ENCODE data around the gene VIPR1.

VIPR1 gene

DNA sequence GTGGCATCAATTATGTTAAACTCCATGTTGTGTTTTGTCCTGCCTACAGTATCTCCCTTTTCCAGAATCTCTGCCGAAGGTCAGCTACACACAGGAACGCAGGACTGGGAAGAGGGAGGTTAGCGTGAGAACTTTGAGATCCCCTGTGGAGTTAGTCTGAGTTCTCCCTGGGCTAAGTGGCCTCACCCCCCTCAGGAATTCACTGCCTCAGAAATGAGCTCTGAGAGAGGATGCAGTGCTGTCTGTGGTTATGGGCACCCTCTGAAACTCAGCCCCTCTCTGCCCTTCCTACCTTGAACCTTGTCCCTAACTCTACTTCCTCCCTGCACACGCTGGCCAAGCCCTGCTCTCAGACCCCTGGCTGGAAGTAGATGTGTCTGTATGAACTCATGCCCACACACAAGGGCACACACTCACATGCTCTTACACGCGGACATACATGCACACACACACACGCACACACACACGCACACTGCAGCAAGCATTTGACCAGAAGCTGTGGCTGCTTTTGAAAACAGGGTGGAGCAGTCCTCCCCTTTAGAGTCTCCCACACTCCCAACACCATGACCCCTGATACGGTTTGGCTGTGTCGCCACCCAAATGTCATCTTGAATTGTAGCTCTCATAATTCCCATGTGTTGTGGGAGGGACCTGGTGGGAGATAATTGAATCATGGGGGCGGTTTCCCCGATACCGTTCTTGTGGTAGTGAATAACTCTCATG is 5.3 kb upstream of the VIPR1 start:
- no peak for TF ChIP-seq POLR2A (IDR thresholded peaks at IDR 0.05; ENCODE audit: low read depth, low read length)
- no peak for TF ChIP-seq POLR2AphosphoS5 (IDR thresholded peaks at IDR 0.05; ENCODE audit: low read depth, low read length)
- no peak for TF ChIP-seq TAF1 (IDR thresholded peaks at IDR 0.05; ENCODE audit: borderline replicate concordance, low read depth, low read length)
- FAIRE-seq (no peak), DNase-seq (ENCODE audit: insufficient read length) (no peak)

DNA sequence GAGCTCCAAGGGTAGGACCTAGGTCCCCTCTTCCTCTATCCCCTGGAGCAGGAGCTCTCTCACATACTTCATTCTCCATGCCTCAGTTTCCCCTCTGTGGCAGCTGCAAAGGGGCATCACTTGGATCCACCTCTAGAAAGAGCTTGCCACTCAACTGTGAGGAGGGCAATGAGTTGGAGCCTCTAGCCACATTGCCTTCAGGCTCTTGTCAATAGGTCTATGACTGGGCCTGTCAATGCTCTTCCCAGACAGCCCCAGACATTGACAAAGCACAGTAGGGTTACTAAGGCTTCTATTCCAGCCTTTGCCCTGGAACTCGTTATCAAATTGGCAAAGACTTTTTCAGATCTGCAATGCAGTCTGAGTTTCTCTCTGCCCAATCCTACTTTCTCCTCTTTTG is 4.4 kb upstream of the VIPR1 start:
- DNase-seq (ENCODE audit: insufficient read length) (no peak), FAIRE-seq (no peak)
- no peak for TF ChIP-seq TAF1 (IDR thresholded peaks at IDR 0.05; ENCODE audit: borderline replicate concordance, low read depth, low read length)
- no peak for TF ChIP-seq POLR2A (IDR thresholded peaks at IDR 0.05; ENCODE audit: low read depth, low read length)
- TF ChIP-seq POLR2AphosphoS5 (IDR thresholded peaks at IDR 0.05; ENCODE audit: low read depth, low read length), result no peak

DNA sequence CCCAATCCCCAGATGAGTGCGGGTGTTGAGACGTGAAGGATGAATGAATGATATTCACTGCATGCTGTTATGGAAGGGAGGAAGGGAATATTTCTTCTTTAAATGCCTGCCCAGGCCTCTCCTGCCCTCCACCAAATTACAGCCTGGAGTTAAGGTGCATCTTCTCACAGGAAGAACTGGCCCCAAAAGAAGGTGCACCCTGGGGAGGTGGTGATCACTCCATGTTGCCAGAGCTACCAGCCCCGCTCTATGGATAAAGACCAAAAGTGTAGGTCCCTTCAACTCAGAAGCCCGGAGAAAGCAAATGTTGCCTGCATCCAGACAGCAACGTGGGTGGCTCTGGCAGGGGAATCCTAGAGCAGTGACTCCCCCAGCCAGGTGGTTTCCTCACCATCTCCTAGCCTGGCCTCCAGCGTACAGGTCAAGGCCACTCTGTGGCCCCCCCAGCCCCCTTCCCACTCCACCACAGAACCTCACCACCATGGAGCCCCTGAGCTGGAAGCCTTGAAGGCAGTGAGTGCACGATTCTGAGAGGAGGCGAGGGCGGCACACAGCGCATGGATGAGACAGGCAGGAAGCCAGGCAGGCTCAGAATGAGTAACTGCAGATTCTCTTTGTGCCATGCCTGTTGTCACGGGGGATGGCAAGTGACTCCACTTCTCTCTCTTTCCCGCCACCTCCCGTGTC is 3.5 kb upstream of the VIPR1 start:
- DNase-seq (ENCODE audit: insufficient read length), result no peak
- no peak for FAIRE-seq
- TF ChIP-seq TAF1 (IDR thresholded peaks at IDR 0.05; ENCODE audit: borderline replicate concordance, low read depth, low read length), result no peak
- no peak for TF ChIP-seq POLR2AphosphoS5 (IDR thresholded peaks at IDR 0.05; ENCODE audit: low read depth, low read length)
- no peak for TF ChIP-seq POLR2A (IDR thresholded peaks at IDR 0.05; ENCODE audit: low read depth, low read length)

DNA sequence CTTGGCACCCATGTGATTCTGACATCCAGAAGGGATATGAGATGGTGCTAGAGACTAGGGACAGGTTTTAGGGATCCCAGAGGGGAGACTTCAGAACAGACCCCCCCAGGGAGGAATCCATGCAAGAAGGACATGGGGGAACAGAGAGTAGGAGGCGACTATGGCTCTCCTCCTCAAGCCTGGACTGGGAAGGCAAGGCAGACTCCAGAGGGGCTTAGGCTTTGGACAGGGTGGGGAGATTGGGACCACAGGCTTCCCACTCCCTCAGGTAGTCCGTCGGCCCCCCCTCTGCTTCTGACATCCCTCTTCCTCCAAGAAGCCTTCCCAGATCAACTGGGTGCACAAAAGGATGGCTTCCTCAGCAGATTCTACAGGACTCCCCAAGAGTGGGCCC is 3.0 kb upstream of the VIPR1 start:
- TF ChIP-seq POLR2AphosphoS5 (IDR thresholded peaks at IDR 0.05; ENCODE audit: low read depth, low read length) (no peak), TAF1 (IDR thresholded peaks at IDR 0.05; ENCODE audit: borderline replicate concordance, low read depth, low read length) (no peak), POLR2A (IDR thresholded peaks at IDR 0.05; ENCODE audit: low read depth, low read length) (no peak)
- DNase-seq (ENCODE audit: insufficient read length), result no peak
- FAIRE-seq, result no peak

DNA sequence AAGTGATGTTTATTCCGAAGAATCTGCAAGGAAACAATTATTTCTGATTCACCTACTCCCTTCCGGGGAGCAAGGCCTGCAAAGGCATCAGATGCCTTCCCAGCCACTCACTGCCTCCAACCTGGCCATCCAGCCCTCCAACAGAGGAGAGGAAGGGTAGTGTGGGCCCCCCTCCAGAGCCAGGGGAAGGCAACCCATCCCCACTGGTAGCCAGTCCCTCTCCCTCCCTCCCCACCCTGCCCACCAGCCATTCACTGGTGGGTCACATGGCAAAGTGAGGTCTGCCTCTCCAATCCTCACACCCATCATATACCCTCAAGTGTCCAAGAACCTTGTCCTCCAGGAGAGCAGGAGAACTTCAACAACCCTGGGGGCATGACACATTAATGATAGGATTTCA is 2.4 kb upstream of the VIPR1 start:
- no peak for DNase-seq (ENCODE audit: insufficient read length)
- FAIRE-seq, result no peak
- TF ChIP-seq POLR2AphosphoS5 (IDR thresholded peaks at IDR 0.05; ENCODE audit: low read depth, low read length) (no peak), TAF1 (IDR thresholded peaks at IDR 0.05; ENCODE audit: borderline replicate concordance, low read depth, low read length) (no peak), POLR2A (IDR thresholded peaks at IDR 0.05; ENCODE audit: low read depth, low read length) (no peak)

DNA sequence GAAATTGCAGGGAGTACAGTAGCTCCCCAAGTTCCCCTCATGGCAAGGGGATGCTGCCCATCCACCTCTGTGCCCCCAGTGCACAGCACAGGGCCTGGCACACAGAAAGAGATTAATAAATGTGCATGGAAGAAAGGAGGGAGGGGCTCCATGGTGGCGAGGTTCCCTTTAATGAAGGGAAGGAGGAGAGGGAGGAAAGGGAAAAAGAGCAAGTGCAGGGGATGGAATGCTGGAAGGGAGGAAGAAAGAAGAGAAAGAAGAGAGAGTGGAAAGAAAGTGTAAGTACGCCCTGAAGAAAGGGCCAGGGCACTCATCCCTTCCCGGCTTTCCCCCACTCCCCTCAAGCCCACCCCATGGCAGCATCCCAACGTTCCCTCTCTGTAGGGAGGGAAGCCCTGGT is 1.5 kb upstream of the VIPR1 start:
- TF ChIP-seq TAF1 (IDR thresholded peaks at IDR 0.05; ENCODE audit: borderline replicate concordance, low read depth, low read length) (no peak), POLR2AphosphoS5 (IDR thresholded peaks at IDR 0.05; ENCODE audit: low read depth, low read length) (no peak), POLR2A (IDR thresholded peaks at IDR 0.05; ENCODE audit: low read depth, low read length) (no peak)
- DNase-seq (ENCODE audit: insufficient read length) (no peak), FAIRE-seq (no peak)

DNA sequence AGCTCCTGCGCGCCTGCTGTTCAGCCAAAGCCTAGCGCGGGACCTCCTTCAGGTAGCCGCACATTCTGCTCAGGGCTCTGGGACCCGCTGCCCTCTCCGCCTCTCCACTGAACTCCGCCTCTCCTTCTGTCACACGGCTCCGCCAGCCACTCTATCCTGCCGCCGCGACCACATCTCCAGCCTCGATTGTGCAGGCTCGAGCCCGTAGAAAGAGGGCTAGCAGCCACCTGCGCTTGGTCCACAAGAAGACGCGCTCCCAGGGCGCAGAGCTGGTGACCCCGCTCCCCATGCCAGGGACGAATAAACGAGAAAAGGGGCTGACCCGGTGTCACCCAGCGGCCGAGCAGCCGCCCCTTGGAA is 1.1 kb upstream of the VIPR1 start:
- TF ChIP-seq POLR2A (IDR thresholded peaks at IDR 0.05; ENCODE audit: low read depth, low read length), result no peak
- TF ChIP-seq TAF1 (IDR thresholded peaks at IDR 0.05; ENCODE audit: borderline replicate concordance, low read depth, low read length), result no peak
- no peak for TF ChIP-seq POLR2AphosphoS5 (IDR thresholded peaks at IDR 0.05; ENCODE audit: low read depth, low read length)
- FAIRE-seq (no peak), DNase-seq (ENCODE audit: insufficient read length) (no peak)

DNA sequence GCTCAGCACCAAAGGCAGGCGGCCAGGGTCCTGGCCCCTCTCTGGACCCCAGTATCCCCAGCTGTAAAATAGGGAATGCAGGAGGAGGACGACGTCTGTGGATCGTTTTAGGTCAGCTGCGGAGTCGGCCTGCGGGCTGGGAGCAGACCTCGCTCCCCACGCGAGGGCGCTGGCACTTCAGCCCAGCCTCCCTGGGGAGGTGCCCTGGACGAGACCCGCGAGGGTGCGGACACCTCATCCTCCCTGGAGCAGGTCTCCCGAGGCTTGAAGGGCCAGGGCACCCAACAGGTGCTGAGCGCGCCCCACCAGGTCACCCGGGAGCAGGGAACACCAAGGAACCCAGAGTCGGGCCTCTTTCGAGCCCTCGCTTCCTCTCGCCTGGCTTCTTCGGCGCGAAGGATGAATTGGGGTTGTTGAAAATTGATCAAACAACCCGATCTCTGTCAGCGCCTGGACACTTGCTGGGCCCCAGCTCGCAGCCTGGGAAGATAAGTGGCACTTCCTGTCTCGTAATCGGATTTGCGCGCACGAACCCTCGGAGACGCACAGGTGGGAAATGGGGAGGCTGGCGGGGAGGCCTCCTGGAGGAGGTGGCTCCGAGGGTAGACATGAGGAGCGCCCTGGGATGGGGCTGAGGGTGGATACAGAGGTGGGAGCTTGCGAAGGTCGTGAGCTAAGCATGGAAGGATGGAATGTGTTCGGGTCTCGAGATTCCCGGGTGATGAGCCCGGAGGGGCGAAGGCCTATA is 588 bp upstream of the VIPR1 start:
- no peak for TF ChIP-seq POLR2A (IDR thresholded peaks at IDR 0.05; ENCODE audit: low read depth, low read length)
- no peak for TF ChIP-seq POLR2AphosphoS5 (IDR thresholded peaks at IDR 0.05; ENCODE audit: low read depth, low read length)
- no peak for TF ChIP-seq TAF1 (IDR thresholded peaks at IDR 0.05; ENCODE audit: borderline replicate concordance, low read depth, low read length)
- peak; percentile 77 for FAIRE-seq
- DNase-seq (ENCODE audit: insufficient read length), result peak; percentile 62

DNA sequence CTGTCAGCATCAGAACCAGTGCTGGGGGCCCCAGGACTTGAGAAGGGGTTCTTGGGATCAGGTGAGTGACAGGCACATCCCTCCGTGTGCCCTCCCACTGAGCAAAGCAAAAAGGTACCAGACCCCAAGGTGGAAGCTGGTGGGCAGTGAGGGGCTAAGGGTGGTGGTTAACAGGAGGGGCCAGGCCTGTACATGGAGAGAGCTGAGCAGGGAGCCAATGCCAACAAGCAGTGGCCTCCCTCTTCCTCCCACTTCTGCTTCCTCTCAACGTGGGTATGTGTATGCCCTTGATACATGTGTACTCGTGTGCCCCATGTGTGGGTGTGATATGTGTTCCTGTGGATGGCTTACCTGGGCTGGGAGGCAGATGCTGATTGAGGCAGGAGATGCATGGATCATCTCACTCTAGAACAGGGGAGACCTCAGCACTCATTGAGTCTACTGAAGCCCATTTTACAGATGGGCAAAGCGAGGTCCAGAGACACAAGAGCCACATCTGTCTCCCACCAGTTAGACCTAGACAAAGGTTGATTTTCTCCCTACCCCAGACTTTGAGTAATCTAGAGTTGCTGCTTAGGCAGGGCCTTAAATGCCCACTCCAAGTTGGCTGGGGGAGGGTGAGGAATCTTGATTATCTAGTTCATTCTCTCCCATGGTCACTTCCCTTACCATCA is 945 bp downstream of the VIPR1 start:
- FAIRE-seq (no peak), DNase-seq (ENCODE audit: insufficient read length) (no peak)
- no peak for TF ChIP-seq POLR2A (IDR thresholded peaks at IDR 0.05; ENCODE audit: low read depth, low read length)
- TF ChIP-seq TAF1 (IDR thresholded peaks at IDR 0.05; ENCODE audit: borderline replicate concordance, low read depth, low read length), result no peak
- no peak for TF ChIP-seq POLR2AphosphoS5 (IDR thresholded peaks at IDR 0.05; ENCODE audit: low read depth, low read length)

DNA sequence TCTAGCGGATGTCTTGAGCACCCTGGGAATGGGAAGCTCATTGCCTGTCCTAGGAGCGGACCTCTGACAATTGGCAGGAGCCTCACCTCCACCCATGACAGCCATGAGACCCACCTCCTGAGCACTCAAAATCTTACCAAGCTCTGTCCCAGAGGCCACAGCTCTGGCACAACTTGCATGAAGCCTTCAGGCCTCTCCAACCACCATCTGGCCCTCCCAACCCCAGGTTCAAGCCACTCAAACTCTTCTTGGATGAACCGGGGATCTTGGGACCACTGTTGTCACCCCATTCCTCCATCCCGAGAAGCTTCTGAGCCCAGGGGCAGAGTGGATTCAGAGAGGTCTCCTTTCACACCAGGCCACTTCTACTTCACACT is 1.5 kb downstream of the VIPR1 start:
- no peak for FAIRE-seq
- TF ChIP-seq TAF1 (IDR thresholded peaks at IDR 0.05; ENCODE audit: borderline replicate concordance, low read depth, low read length), result no peak
- no peak for DNase-seq (ENCODE audit: insufficient read length)

DNA sequence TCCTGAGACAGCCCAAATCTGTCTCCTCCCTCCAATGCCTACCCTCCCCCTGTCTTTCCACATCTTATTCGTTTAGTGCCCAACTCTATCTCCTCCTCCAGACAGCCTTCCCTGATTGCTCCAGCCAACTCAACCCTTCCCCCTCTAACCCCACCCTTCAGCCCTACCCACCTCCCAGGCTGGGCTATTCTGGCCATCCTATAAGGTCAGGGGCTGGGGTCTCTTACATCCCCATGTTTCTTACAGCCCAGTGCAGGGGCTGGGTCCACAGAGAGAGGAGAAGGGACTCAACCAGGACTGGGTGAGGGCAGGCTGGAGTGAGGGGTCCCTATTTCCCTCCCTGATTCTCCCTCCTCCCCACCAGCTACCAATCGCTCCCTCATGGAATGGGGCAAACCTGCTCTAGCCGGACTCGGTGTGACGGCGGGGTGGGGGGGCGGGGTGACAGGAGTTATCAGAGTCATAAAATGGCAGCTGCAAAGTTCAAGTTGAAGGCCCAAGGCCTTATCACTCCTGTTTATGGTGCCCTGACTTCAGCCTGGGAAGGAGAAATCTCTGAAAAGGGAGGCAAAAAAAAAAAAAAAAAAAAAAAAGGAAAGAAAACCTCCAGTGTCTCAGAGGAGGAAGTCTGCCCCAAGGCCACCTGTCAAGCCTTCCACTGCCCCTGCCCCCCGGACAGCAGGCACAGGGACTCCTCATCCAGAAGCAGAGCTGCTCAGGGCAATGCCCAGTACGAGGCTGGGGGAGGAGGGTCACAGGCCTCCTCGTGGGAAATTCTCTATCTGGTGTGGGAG is 2.1 kb downstream of the VIPR1 start:
- DNase-seq (ENCODE audit: insufficient read length) (no peak), FAIRE-seq (no peak)
- no peak for TF ChIP-seq POLR2A (IDR thresholded peaks at IDR 0.05; ENCODE audit: low read depth, low read length)
- no peak for TF ChIP-seq TAF1 (IDR thresholded peaks at IDR 0.05; ENCODE audit: borderline replicate concordance, low read depth, low read length)
- TF ChIP-seq POLR2AphosphoS5 (IDR thresholded peaks at IDR 0.05; ENCODE audit: low read depth, low read length), result no peak
